Esophagus squamous epithelium (tissue), 4 donors: ENCODE data around the gene PRSS22.

Experiments
- CTCF ChIP-seq, 6 experiments: fragments of 450-650 bp in 4 of 6; fragments of 200-600 bp in 2 of 6; sonication (generic) in 2 of 6; IDR thresholded peaks; one replicate each; pipeline ENCODE4 v1.5.1; 2016 to 2019; ENCODE audit warnings: antibody characterized with exemption in 6 of 6, mild to moderate bottlenecking in 4 of 6, moderate library complexity in 4 of 6
- POLR2A ChIP-seq, 4 donors: fragments of 450-650 bp; IDR thresholded peaks; one replicate each; pipeline ENCODE4 v1.6.1; 2017; ENCODE audit warnings: antibody characterized with exemption in 4 of 4, mild to moderate bottlenecking in 4 of 4, moderate library complexity in 3 of 4

- TF ChIP-seq CTCF (IDR thresholded peaks at IDR 0.05) (no peak), POLR2A (IDR thresholded peaks at IDR 0.05) (no peak)
These were observed 26.1 kb upstream of the PRSS22 start for GRCh38 chr16:2884041-2884451.
